IMR-90 (cell line): ENCODE data around the gene CYP4F2. TPM values are rescaled to one million over a fixed set of nuclear protein-coding genes. Genes with fewer than 3 reads are reported as not detected.

Experiments used
- ATAC-seq: fragments of 200-7000 bp; cut with Tn5 transposase; 2 replicates; pipeline ENCODE4 v1.9.1; 2020; ENCODE audit warnings: low read depth, mild to moderate bottlenecking, moderate library complexity
- BruUV-seq: library from RNA; stranded (reverse); fragments of 400-500 nt; replicated peaks from 2 replicates; lab custom pipeline; 2021; lab: Mats Ljungman, UMichigan
- CTCF ChIA-PET: fragments of 300-600 bp; formaldehyde crosslinking; extraction: SDS; loops from one replicate; lab custom pipeline; 2021; ENCODE audit warnings: antibody characterized with exemption; lab: Yijun Ruan, JAX
- POLR2A ChIA-PET: fragments of 300-600 bp; sonication (Branson Sonifier 250); formaldehyde crosslinking; loops from one replicate; lab custom pipeline; 2022; ENCODE audit warnings: antibody characterized with exemption; ENCODE audit not compliant: unreplicated experiment; lab: Charles Lee
- DNase-seq: peaks from one replicate; pipeline ENCODE4 v3.0.0; 2013
- H2AFZ ChIP-seq: replicated peaks from 2 replicates; pipeline ENCODE3; 2013; ENCODE audit warnings: low read length, mild to moderate bottlenecking; ENCODE audit not compliant: poor library complexity
- H2AK5ac ChIP-seq: 2 replicates; pipeline ENCODE4 v1.6.1; 2013; ENCODE audit warnings: low read depth, low read length, inconsistent platforms
- H2AK9ac ChIP-seq: replicated peaks from 2 replicates; pipeline ENCODE3; 2013; ENCODE audit warnings: mild to moderate bottlenecking, low read depth, low read length, moderate library complexity; ENCODE audit not compliant: poor library complexity
- H2BK120ac ChIP-seq: 2 replicates; pipeline ENCODE4 v1.6.1; 2013; ENCODE audit warnings: low read depth, low read length, inconsistent platforms
- H2BK15ac ChIP-seq: 3 replicates; pipeline ENCODE4 v1.6.1; 2013; ENCODE audit warnings: low read depth, low read length, inconsistent platforms
- H2BK20ac ChIP-seq: 2 replicates; pipeline ENCODE4 v1.6.1; 2013; ENCODE audit warnings: low read depth, mild to moderate bottlenecking, inconsistent platforms, low read length, moderate library complexity
- H2BK5ac ChIP-seq: 2 replicates; pipeline ENCODE4 v1.6.1; 2013; ENCODE audit warnings: mild to moderate bottlenecking, low read depth, low read length, inconsistent platforms; ENCODE audit not compliant: poor library complexity, severe bottlenecking
- H3K14ac ChIP-seq: replicated peaks from 2 replicates; pipeline ENCODE4 v1.6.1; 2013; ENCODE audit warnings: low read depth, low read length, inconsistent platforms
- H3K18ac ChIP-seq: 2 replicates; pipeline ENCODE4 v1.6.1; 2013; ENCODE audit warnings: low read depth, low read length, control low read depth
- H3K23ac ChIP-seq: 2 replicates; pipeline ENCODE4 v1.6.1; 2013; ENCODE audit warnings: low read depth, low read length, inconsistent platforms
- H3K27ac ChIP-seq: 2 replicates; pipeline ENCODE4 v1.5.1; 2013; ENCODE audit warnings: mild to moderate bottlenecking, control low read depth, low read length; ENCODE audit not compliant: insufficient read depth
- H3K27me3 ChIP-seq: 2 replicates; pipeline ENCODE4 v1.6.1; 2013; ENCODE audit warnings: low read length; ENCODE audit not compliant: control insufficient read depth, insufficient read depth
- H3K36me3 ChIP-seq: 2 replicates; pipeline ENCODE4 v1.6.1; 2013; ENCODE audit warnings: low read length, mixed read lengths; ENCODE audit not compliant: control insufficient read depth, insufficient read depth
- H3K4ac ChIP-seq: 2 replicates; pipeline ENCODE4 v1.6.1; 2013; ENCODE audit warnings: low read depth, low read length, inconsistent platforms
- H3K4me1 ChIP-seq: 2 replicates; pipeline ENCODE4 v1.6.1; 2013; ENCODE audit warnings: low read length, mixed read lengths; ENCODE audit not compliant: control insufficient read depth, insufficient read depth
- H3K4me2 ChIP-seq: 2 replicates; pipeline ENCODE4 v1.6.1; 2013; ENCODE audit warnings: low read depth, mild to moderate bottlenecking, control low read depth, low read length, moderate library complexity
- H3K4me3 ChIP-seq: 2 replicates; pipeline ENCODE4 v1.5.1; 2013; ENCODE audit warnings: low read depth, mild to moderate bottlenecking, control low read depth, low read length, moderate library complexity; ENCODE audit not compliant: insufficient read depth
- H3K56ac ChIP-seq: 2 replicates; pipeline ENCODE4 v1.6.1; 2013; ENCODE audit warnings: low read length, inconsistent platforms; ENCODE audit not compliant: insufficient read depth; ENCODE audit errors: extremely low read depth
- H3K79me1 ChIP-seq, 2 experiments: 2 replicates each; pipeline ENCODE4 v1.6.1; 2013; ENCODE audit warnings: low read length in 2 of 2, inconsistent platforms in 1 of 2, low read depth in 1 of 2
- H3K9ac ChIP-seq: 2 replicates; pipeline ENCODE4 v1.6.1; 2013; ENCODE audit warnings: low read depth, low read length, control low read depth
- H3K9me1 ChIP-seq: 2 replicates; pipeline ENCODE4 v1.6.1; 2013; ENCODE audit warnings: low read length, inconsistent platforms; ENCODE audit not compliant: insufficient read depth
- H3K9me3 ChIP-seq: 2 replicates; pipeline ENCODE4 v1.6.1; 2013; ENCODE audit warnings: low read length; ENCODE audit not compliant: control insufficient read depth, insufficient read depth
- H4K20me1 ChIP-seq: 2 replicates; pipeline ENCODE4 v1.6.1; 2013; ENCODE audit warnings: low read length, inconsistent platforms; ENCODE audit not compliant: insufficient read depth
- H4K5ac ChIP-seq: 2 replicates; pipeline ENCODE4 v1.6.1; 2013; ENCODE audit warnings: mild to moderate bottlenecking, low read depth, low read length, control low read depth
- H4K8ac ChIP-seq, 2 experiments: 2 replicates each; pipeline ENCODE4 v1.6.1; 2013; ENCODE audit warnings: low read depth in 2 of 2, low read length in 2 of 2, control low read depth in 1 of 2, inconsistent platforms in 1 of 2
- H4K91ac ChIP-seq: 2 replicates; pipeline ENCODE4 v1.6.1; 2013; ENCODE audit warnings: low read depth, low read length, inconsistent platforms; ENCODE audit not compliant: insufficient read depth
- BHLHE40 ChIP-seq: fragments of 150-350 bp; IDR thresholded peaks from 2 replicates; pipeline ENCODE4 v1.6.1; 2016; ENCODE audit warnings: mild to moderate bottlenecking, low read depth, low read length
- CEBPB ChIP-seq: IDR thresholded peaks from 2 replicates; pipeline ENCODE4 v1.6.1; 2012; ENCODE audit warnings: low read depth, low read length, improper control_type of control experiment
- CHD1 ChIP-seq: IDR thresholded peaks from 2 replicates; pipeline ENCODE4 v1.6.1; 2012; ENCODE audit warnings: low read depth, low read length, improper control_type of control experiment
- FOS ChIP-seq: fragments of 150-350 bp; IDR thresholded peaks from 2 replicates; pipeline ENCODE4 v1.6.1; 2016; ENCODE audit warnings: low read depth, low read length
- MAFK ChIP-seq: IDR thresholded peaks from 2 replicates; pipeline ENCODE4 v1.6.1; 2012; ENCODE audit warnings: low read depth, low read length, improper control_type of control experiment
- MAZ ChIP-seq: IDR thresholded peaks from 2 replicates; pipeline ENCODE4 v1.6.1; 2012; ENCODE audit warnings: low read depth, mild to moderate bottlenecking, low read length, improper control_type of control experiment, moderate library complexity, borderline replicate concordance
- MXI1 ChIP-seq: IDR thresholded peaks from 2 replicates; pipeline ENCODE4 v1.6.1; 2012; ENCODE audit warnings: low read depth, mild to moderate bottlenecking, low read length, moderate library complexity, borderline replicate concordance
- NFE2L2 ChIP-seq: fragments of 150-350 bp; IDR thresholded peaks from 2 replicates; pipeline ENCODE4 v1.6.1; 2016; ENCODE audit warnings: low read depth, mild to moderate bottlenecking, low read length
- POLR2A ChIP-seq: IDR thresholded peaks from 2 replicates; pipeline ENCODE4 v1.6.1; 2012; ENCODE audit warnings: mild to moderate bottlenecking, low read depth, low read length
- RAD21 ChIP-seq: IDR thresholded peaks from 2 replicates; pipeline ENCODE4 v1.6.1; 2012; ENCODE audit warnings: low read length, improper control_type of control experiment
- RCOR1 ChIP-seq: IDR thresholded peaks from 2 replicates; pipeline ENCODE4 v1.6.1; 2012; ENCODE audit warnings: mild to moderate bottlenecking, low read length, improper control_type of control experiment; ENCODE audit not compliant: insufficient replicate concordance
- RFX5 ChIP-seq: IDR thresholded peaks from 2 replicates; pipeline ENCODE4 v1.8.0; 2012; ENCODE audit warnings: low read depth, mild to moderate bottlenecking, low read length, moderate library complexity
- SMC3 ChIP-seq: fragments of 150-350 bp; IDR thresholded peaks from 2 replicates; pipeline ENCODE4 v1.6.1; 2016; ENCODE audit warnings: low read depth, mild to moderate bottlenecking, antibody characterized with exemption, low read length, moderate library complexity
- WGBS, 2 experiments: methylation state at CpG; one replicate each; pipeline versions ENCODE4 v1.1.5 to v1.1.7; 2013; ENCODE audit warnings: missing lambda C conversion rate in 2 of 2; ENCODE audit not compliant: insufficient read length in 1 of 2; ENCODE audit errors: extremely low coverage in 2 of 2; 5-methylcytosine and 5-hydroxymethylcytosine counted together
- dilution Hi-C: fragments of 300-500 bp; cut with HindIII; formaldehyde crosslinking; loops from one replicate; pipeline ENCODE4 v1.14.3; 2018; ENCODE audit warnings: low sequenced_read_pairs; ENCODE audit not compliant: unreplicated experiment
- in situ Hi-C: fragments of 300-500 bp; cut with MboI; formaldehyde crosslinking; loops from 3 replicates; pipeline ENCODE4 v1.14.3; 2019; ENCODE audit warnings: low sequenced_read_pairs, inconsistent platforms, mixed read lengths
- intact Hi-C: fragments of 100-400 bp; cut with micrococcal nuclease; formaldehyde crosslinking; loops from 2 replicates; pipeline ENCODE4 v1.10.0; 2022
- polyA plus RNA-seq, 3 experiments: library from polyadenylated mRNA; depleted of rRNA; stranded (reverse); fragments of >200 nt; gene quantifications; 2 replicates each; pipeline ENCODE4 v1.2.3, GENCODE V29; 2012; ENCODE audit warnings: low replicate concordance in 1 of 3
- total RNA-seq: library from RNA; depleted of rRNA; stranded (reverse); fragments of >200 nt; gene quantifications from 2 replicates; pipeline ENCODE4 v1.2.3, GENCODE V29; 2012
- TF ChIP-seq, protein P1 (sequence below): fragments of 150-350 bp; IDR thresholded peaks from 2 replicates; pipeline ENCODE4 v1.6.1; 2016; ENCODE audit warnings: low read depth, mild to moderate bottlenecking, low read length, moderate library complexity, borderline replicate concordance
- TF ChIP-seq, protein P2 (sequence below): conservative IDR thresholded peaks from 2 replicates; pipeline ENCODE4 v1.5.1; 2012; ENCODE audit warnings: mild to moderate bottlenecking, low read depth, low read length, improper control_type of control experiment
- TF ChIP-seq, protein P3 (sequence below): fragments of 150-350 bp; IDR thresholded peaks from 2 replicates; pipeline ENCODE4 v1.6.1; 2017; ENCODE audit warnings: mild to moderate bottlenecking, antibody characterized with exemption, low read length, low read depth

Gene CYP4F2
- total and polyA plus RNA-seq, 2 of the 4 experiments (the other 2 are of a cell fraction) = not detected

DNA sequence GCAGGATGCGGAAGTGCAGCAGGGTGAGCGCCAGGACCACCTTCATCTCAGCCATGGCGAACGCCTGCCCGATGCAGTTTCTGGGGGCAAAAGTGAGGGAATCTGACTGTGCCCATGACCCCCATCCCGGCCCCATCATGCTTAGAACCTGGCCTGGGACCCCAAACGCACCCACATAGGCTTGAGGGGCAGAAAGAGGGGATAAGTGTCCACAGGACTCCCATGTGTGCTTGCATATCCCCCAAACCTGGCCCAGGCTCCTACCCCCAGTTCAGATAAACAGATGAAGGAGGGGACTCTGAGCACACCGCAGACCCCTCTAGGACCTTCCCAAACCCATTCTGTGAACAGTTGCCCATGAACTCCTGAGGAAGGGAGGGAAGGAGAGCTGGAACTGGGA is 16.0 kb upstream of the CYP4F2 start:
- H3K9ac ChIP-seq = no peak overlapping the region
- in situ Hi-C loops (no loop called here), intact Hi-C loops (no loop called here), dilution Hi-C loops (no loop called here)
- no peak overlapping the region for H4K8ac ChIP-seq
- H3K36me3 ChIP-seq = no peaks in the 10 kb centered on the region
- BruUV-seq = no TSS peak
- H3K4me1 ChIP-seq = no peaks in the 10 kb centered on the region
- no peak overlapping the region for H3K18ac ChIP-seq
- H3K9me1 ChIP-seq = no peaks in the 10 kb centered on the region
- ATAC-seq = no peak
- no peak overlapping the region for H2BK120ac ChIP-seq
- H3K14ac ChIP-seq = no peak overlapping the region
- H4K5ac ChIP-seq = no peak overlapping the region
- no peak overlapping the region for H2BK15ac ChIP-seq
- DNase-seq = no peak
- no peak overlapping the region for H2AK9ac ChIP-seq
- no peak overlapping the region for H2AK5ac ChIP-seq
- POLR2A ChIA-PET = no interaction called here
- no peak overlapping the region for H3K4me3 ChIP-seq
- WGBS, 2 experiments = 82% methylated on average over 5 of the region's 8 CpGs; no CpG with 5 or more reads in 1 of the 2 experiments
- H3K23ac ChIP-seq = no peak overlapping the region
- H3K4me2 ChIP-seq = no peak overlapping the region
- no peaks in the 10 kb centered on the region for H4K20me1 ChIP-seq
- H2AFZ ChIP-seq = no peak overlapping the region
- H3K56ac ChIP-seq = no peak overlapping the region
- no peak overlapping the region for H2BK5ac ChIP-seq
- peaks cover 2% of the 10 kb centered on the region; the same call in 1 of the 2 replicates for H3K9me3 ChIP-seq
- H3K79me1 ChIP-seq = no peaks in the 10 kb centered on the region
- no peaks in the 10 kb centered on the region for H3K27me3 ChIP-seq
- no peak overlapping the region for H3K27ac ChIP-seq
- no peak overlapping the region for H3K4ac ChIP-seq
- no peak overlapping the region for H4K91ac ChIP-seq
- no peak overlapping the region for H2BK20ac ChIP-seq
- CTCF ChIA-PET = no interaction called here
- TF ChIP-seq MXI1 (no peak), RCOR1 (no peak), BHLHE40 (no peak), MAZ (no peak), FOS (no peak), NFE2L2 (no peak), RAD21 (no peak), CEBPB (no peak), RFX5 (no peak), SMC3 (no peak), POLR2A (no peak), CHD1 (no peak), MAFK (no peak)
- TF ChIP-seq, protein P1, sequence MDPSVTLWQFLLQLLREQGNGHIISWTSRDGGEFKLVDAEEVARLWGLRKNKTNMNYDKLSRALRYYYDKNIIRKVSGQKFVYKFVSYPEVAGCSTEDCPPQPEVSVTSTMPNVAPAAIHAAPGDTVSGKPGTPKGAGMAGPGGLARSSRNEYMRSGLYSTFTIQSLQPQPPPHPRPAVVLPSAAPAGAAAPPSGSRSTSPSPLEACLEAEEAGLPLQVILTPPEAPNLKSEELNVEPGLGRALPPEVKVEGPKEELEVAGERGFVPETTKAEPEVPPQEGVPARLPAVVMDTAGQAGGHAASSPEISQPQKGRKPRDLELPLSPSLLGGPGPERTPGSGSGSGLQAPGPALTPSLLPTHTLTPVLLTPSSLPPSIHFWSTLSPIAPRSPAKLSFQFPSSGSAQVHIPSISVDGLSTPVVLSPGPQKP = no peak
- TF ChIP-seq, protein P2, sequence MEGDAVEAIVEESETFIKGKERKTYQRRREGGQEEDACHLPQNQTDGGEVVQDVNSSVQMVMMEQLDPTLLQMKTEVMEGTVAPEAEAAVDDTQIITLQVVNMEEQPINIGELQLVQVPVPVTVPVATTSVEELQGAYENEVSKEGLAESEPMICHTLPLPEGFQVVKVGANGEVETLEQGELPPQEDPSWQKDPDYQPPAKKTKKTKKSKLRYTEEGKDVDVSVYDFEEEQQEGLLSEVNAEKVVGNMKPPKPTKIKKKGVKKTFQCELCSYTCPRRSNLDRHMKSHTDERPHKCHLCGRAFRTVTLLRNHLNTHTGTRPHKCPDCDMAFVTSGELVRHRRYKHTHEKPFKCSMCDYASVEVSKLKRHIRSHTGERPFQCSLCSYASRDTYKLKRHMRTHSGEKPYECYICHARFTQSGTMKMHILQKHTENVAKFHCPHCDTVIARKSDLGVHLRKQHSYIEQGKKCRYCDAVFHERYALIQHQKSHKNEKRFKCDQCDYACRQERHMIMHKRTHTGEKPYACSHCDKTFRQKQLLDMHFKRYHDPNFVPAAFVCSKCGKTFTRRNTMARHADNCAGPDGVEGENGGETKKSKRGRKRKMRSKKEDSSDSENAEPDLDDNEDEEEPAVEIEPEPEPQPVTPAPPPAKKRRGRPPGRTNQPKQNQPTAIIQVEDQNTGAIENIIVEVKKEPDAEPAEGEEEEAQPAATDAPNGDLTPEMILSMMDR = no peak
- TF ChIP-seq, protein P3, sequence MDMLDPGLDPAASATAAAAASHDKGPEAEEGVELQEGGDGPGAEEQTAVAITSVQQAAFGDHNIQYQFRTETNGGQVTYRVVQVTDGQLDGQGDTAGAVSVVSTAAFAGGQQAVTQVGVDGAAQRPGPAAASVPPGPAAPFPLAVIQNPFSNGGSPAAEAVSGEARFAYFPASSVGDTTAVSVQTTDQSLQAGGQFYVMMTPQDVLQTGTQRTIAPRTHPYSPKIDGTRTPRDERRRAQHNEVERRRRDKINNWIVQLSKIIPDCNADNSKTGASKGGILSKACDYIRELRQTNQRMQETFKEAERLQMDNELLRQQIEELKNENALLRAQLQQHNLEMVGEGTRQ = no peak
